Right lobe of liver (tissue), 6 donors: ENCODE results near the gene RPL27. TPM values are rescaled to one million over a fixed set of nuclear protein-coding genes. Genes with fewer than 3 reads are reported as not detected.
"Not testable (repeated sequence)": the region's sequence is repeated elsewhere in the genome, so short reads cannot be mapped to it uniquely, and the experiment has no call there.

ENCODE experiments used
- ATAC-seq, 4 donors: fragments of 200-7000 bp; cut with Tn5 transposase; one replicate each; pipeline ENCODE4 v1.9.1; 2020; ENCODE audit warnings: mild to moderate bottlenecking in 4 of 4, moderate library complexity in 4 of 4
- DNase-seq, 3 donors: peaks; one replicate each; pipeline ENCODE4 v3.0.0-alpha.2; 2020
- H3K27ac ChIP-seq, 3 donors: fragments of 200-600 bp; one replicate each; pipeline ENCODE4 v1.8.0; 2022
- H3K27me3 ChIP-seq, 2 donors: fragments of 200-600 bp; one replicate each; pipeline ENCODE4 v1.8.0; 2022
- H3K36me3 ChIP-seq, 4 donors: fragments of 200-600 bp; sonication (generic) in 1 of 4; one replicate each; pipeline versions ENCODE4 v1.5.1 to v1.8.0; 2017 to 2022; ENCODE audit warnings: control low read depth in 1 of 4
- H3K4me1 ChIP-seq, 4 donors: fragments of 200-600 bp; sonication (generic) in 1 of 4; one replicate each; pipeline versions ENCODE4 v1.5.1 to v1.8.0; 2017 to 2022; ENCODE audit warnings: control low read depth in 1 of 4
- H3K4me3 ChIP-seq, 3 donors: fragments of 200-600 bp; one replicate each; pipeline ENCODE4 v1.8.0; 2022
- H3K9me3 ChIP-seq, 4 donors: fragments of 200-600 bp; sonication (generic) in 1 of 4; one replicate each; pipeline versions ENCODE4 v1.5.1 to v1.8.0; 2017 to 2022; ENCODE audit warnings: control low read depth in 1 of 4
- CTCF ChIP-seq, 4 donors: fragments of 200-600 bp in 3 of 4; fragments of 450-650 bp in 1 of 4; IDR thresholded peaks; one replicate each; pipeline versions ENCODE4 v1.5.1 to v1.8.0; 2016 to 2022; ENCODE audit warnings: antibody characterized with exemption in 4 of 4, mild to moderate bottlenecking in 2 of 4
- POLR2A ChIP-seq: fragments of 450-650 bp; IDR thresholded peaks from one replicate; pipeline ENCODE4 v1.6.1; 2017; ENCODE audit warnings: antibody characterized with exemption, mild to moderate bottlenecking
- WGBS: methylation state at CpG from one replicate; pipeline ENCODE4 v1.1.6; 2018; ENCODE audit warnings: low coverage, low lambda C conversion rate; ENCODE audit not compliant: insufficient coverage; ENCODE audit errors: missing lambda C conversion rate; 5-methylcytosine and 5-hydroxymethylcytosine counted together
- intact Hi-C, 2 donors: fragments of 100-400 bp; cut with DNase I; formaldehyde crosslinking; loops; one replicate each; pipeline versions ENCODE4 v1.11.2 to v1.14.1; 2022
- total RNA-seq, 6 experiments: library from RNA; depleted of rRNA in 2 of 6; stranded (reverse); fragments of >200 nt in 2 of 6; fragmentation: NEBNext Ultra II Directional in 3 of 6; extraction: Animal tissue kit (Norgen Biotek cat#: 25700) in 3 of 6; gene quantifications; one replicate each; pipeline versions ENCODE4 v1.1.0 to v1.2.4, GENCODE V29; 2016 to 2023
- donor health status: DM: no; HTN: yes; CAD: no.
- donor health status: DM: no; HTN: no; CAD: no.
- donor health status: DM: no; HTN: no; CAD: no.
- donor health status: DM: no; HTN: yes; CAD: no.
- donor health status: DM: no; HTN: yes; CAD: no.

The RPL27 gene
- total RNA-seq, 6 experiments from 2014 or later: 229 to 528 (median 316) TPM

- TF ChIP-seq POLR2A (peak; percentile 43), CTCF (IDR thresholded peaks at IDR 0.05) (no peak)
Observed at GRCh38 chr17:42964161-42964932, 33.9 kb upstream of the RPL27 start, which contains the start of gene AARSD1. TSS of gene AARSD1 (minus strand) at chr17:42964454. CDS start at chr17:42964440, 14 bp downstream.

GRCh38 chr17:42967925-42968324 lies 30.3 kb upstream of the RPL27 start:
- no peak for TF ChIP-seq CTCF (IDR thresholded peaks at IDR 0.05)
- no peak for TF ChIP-seq POLR2A
- 89% methylated on average over 1 of the region's 1 CpG for WGBS

More at GRCh38 chr17:42964161-42964932, 33.9 kb upstream of the RPL27 start, which contains the start of gene AARSD1:
- peak; percentile 96 to 99 (median 99) for ATAC-seq
- H3K36me3 ChIP-seq: peaks cover 1 to 26% (median 13%) of the 10 kb centered on the region in 4 donors
- peak; percentile 91 to 93 (median 93) for DNase-seq
- no peaks in the 10 kb centered on the region for H3K27me3 ChIP-seq
- peak within 1 kb of the TSS; percentile 59 to 83 (median 70) for H3K4me3 ChIP-seq
- 1% methylated on average over 32 of the region's 43 CpGs for WGBS
- H3K27ac ChIP-seq: peak within 1 kb of the TSS; percentile 56 to 66 (median 63)
- peaks cover 0 to 5% (median 2%) of the 10 kb centered on the region in 4 donors for H3K4me1 ChIP-seq
- intact Hi-C loops: no loop called here
- H3K9me3 ChIP-seq: no peaks in the 10 kb centered on the region

GRCh38 chr17:42969001-42969581 lies 29.1 kb upstream of the RPL27 start:
- no peak for DNase-seq
- Histone ChIP-seq H3K4me3 (no peak overlapping the region), H3K9me3 (no peaks in the 10 kb centered on the region), H3K36me3 (no peaks in the 10 kb centered on the region), H3K4me1 (no peaks in the 10 kb centered on the region), H3K27ac (no peak overlapping the region), H3K27me3 (no peaks in the 10 kb centered on the region)
- 44% methylated on average over 3 of the region's 5 CpGs for WGBS
- TF ChIP-seq POLR2A: no peak
- no peak for TF ChIP-seq CTCF (IDR thresholded peaks at IDR 0.05)
- no peak for ATAC-seq
- intact Hi-C loops: no loop called here

More at GRCh38 chr17:42967925-42968324, 30.3 kb upstream of the RPL27 start:
- H3K27me3 ChIP-seq: no peaks in the 10 kb centered on the region
- DNase-seq: no peak
- H3K36me3 ChIP-seq: no peaks in the 10 kb centered on the region
- H3K4me3 ChIP-seq: no peak overlapping the region
- H3K4me1 ChIP-seq: peaks cover 0 to 5% (median 2%) of the 10 kb centered on the region in 4 donors
- H3K27ac ChIP-seq: no peak overlapping the region
- ATAC-seq: no peak
- intact Hi-C loops: no loop called here
- H3K9me3 ChIP-seq: no peaks in the 10 kb centered on the region

GRCh38 chr17:42971589-42971988 lies 26.6 kb upstream of the RPL27 start:
- DNase-seq (no peak), ATAC-seq (no peak)
- Histone ChIP-seq H3K9me3 (no peaks in the 10 kb centered on the region), H3K4me1 (no peaks in the 10 kb centered on the region), H3K4me3 (no peak overlapping the region), H3K36me3 (no peaks in the 10 kb centered on the region), H3K27ac (no peak overlapping the region), H3K27me3 (no peaks in the 10 kb centered on the region)
- TF ChIP-seq POLR2A (no peak), CTCF (IDR thresholded peaks at IDR 0.05) (no peak)
- 76% methylated on average over 4 of the region's 5 CpGs for WGBS
- intact Hi-C loops: no loop called here

GRCh38 chr17:42973323-42973722 lies 24.9 kb upstream of the RPL27 start:
- intact Hi-C loops, H3K36me3 ChIP-seq, H3K4me3 ChIP-seq, ATAC-seq, H3K4me1 ChIP-seq, H3K27me3 ChIP-seq, H3K9me3 ChIP-seq, H3K27ac ChIP-seq, DNase-seq: not testable (repeated sequence)
- no CpG with 5 or more reads among the region's 18 CpGs for WGBS
